ENCODE results near the gene CEMIP.

The CEMIP gene

DNA sequence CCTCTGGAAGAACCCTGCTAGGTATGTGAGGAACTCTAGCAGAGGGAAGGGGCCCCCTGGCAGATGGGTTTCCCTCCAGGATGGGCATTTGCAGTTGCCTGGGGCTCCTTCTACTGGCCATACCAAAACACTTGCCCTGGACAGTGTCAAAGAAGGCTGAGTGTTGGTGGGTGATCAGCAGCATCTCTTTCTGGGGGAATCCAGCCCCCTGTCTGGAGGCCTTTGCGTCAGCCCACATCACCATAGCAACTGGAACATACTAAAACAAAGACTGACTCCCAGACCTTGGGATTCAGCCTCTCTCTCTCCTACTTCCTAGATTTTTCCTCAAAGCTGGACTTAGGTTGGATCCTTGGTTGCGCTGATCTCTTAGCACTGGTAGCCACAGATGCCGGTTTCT, 8.1 kb downstream of the CEMIP start:
- H3K27me3 ChIP-seq (ENCODE audit: low read length) = no peaks in the 10 kb centered on the region
- H3K9me2 ChIP-seq (replicated peaks; ENCODE audit: insufficient read depth, low read length) = no peaks in the 10 kb centered on the region
- TF ChIP-seq, protein P1, sequence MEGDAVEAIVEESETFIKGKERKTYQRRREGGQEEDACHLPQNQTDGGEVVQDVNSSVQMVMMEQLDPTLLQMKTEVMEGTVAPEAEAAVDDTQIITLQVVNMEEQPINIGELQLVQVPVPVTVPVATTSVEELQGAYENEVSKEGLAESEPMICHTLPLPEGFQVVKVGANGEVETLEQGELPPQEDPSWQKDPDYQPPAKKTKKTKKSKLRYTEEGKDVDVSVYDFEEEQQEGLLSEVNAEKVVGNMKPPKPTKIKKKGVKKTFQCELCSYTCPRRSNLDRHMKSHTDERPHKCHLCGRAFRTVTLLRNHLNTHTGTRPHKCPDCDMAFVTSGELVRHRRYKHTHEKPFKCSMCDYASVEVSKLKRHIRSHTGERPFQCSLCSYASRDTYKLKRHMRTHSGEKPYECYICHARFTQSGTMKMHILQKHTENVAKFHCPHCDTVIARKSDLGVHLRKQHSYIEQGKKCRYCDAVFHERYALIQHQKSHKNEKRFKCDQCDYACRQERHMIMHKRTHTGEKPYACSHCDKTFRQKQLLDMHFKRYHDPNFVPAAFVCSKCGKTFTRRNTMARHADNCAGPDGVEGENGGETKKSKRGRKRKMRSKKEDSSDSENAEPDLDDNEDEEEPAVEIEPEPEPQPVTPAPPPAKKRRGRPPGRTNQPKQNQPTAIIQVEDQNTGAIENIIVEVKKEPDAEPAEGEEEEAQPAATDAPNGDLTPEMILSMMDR (IDR thresholded peaks at IDR 0.05; ENCODE audit: insufficient read depth, low read length, poor library complexity, severe bottlenecking) = no peak
- TF ChIP-seq EZH2phosphoT487 (conservative IDR thresholded peaks at IDR 0.05; ENCODE audit: low read length) = no peak
- no peak overlapping the region for H3K9ac ChIP-seq (ENCODE audit: low read length)
- H3K36me3 ChIP-seq (ENCODE audit: low read length) = no peaks in the 10 kb centered on the region
- no peaks in the 10 kb centered on the region for H3F3A ChIP-seq (ENCODE audit: insufficient read depth)
- H3K4me3 ChIP-seq (ENCODE audit: insufficient read depth, low read length, poor library complexity, severe bottlenecking) = no peak overlapping the region
- H2AFZ ChIP-seq (ENCODE audit: low read depth, low read length, severe bottlenecking) = no peak overlapping the region
- no peak overlapping the region for H3K4me2 ChIP-seq (ENCODE audit: low read depth, low read length, poor library complexity, severe bottlenecking)
- H3K27ac ChIP-seq (ENCODE audit: low read depth, low read length) = no peak overlapping the region
- no peaks in the 10 kb centered on the region for H4K20me1 ChIP-seq (ENCODE audit: low read depth, low read length)
- H3K79me2 ChIP-seq (ENCODE audit: insufficient read depth, low read length) = no peaks in the 10 kb centered on the region
- H3K9me3 ChIP-seq (ENCODE audit: insufficient read depth, low read length) = no peaks in the 10 kb centered on the region

- TF ChIP-seq EZH2phosphoT487 (conservative IDR thresholded peaks at IDR 0.05; ENCODE audit: low read length) = no peak
- TF ChIP-seq, protein P1 (IDR thresholded peaks at IDR 0.05; ENCODE audit: insufficient read depth, low read length, poor library complexity, severe bottlenecking) = no peak
- no peak overlapping the region for H3K4me2 ChIP-seq (ENCODE audit: low read depth, low read length, poor library complexity, severe bottlenecking)
- no peaks in the 10 kb centered on the region for H3K9me2 ChIP-seq (replicated peaks; ENCODE audit: insufficient read depth, low read length)
- no peaks in the 10 kb centered on the region for H3K27me3 ChIP-seq (ENCODE audit: low read length)
- no peaks in the 10 kb centered on the region for H4K20me1 ChIP-seq (ENCODE audit: low read depth, low read length)
- H3K36me3 ChIP-seq (ENCODE audit: low read length) = no peaks in the 10 kb centered on the region
- no peaks in the 10 kb centered on the region for H3F3A ChIP-seq (ENCODE audit: insufficient read depth)
- no peak overlapping the region for H3K4me3 ChIP-seq (ENCODE audit: insufficient read depth, low read length, poor library complexity, severe bottlenecking)
- H3K27ac ChIP-seq (ENCODE audit: low read depth, low read length) = no peak overlapping the region
- H3K9ac ChIP-seq (ENCODE audit: low read length) = no peak overlapping the region
- H3K9me3 ChIP-seq (ENCODE audit: insufficient read depth, low read length) = no peaks in the 10 kb centered on the region
- no peak overlapping the region for H2AFZ ChIP-seq (ENCODE audit: low read depth, low read length, severe bottlenecking)
- H3K79me2 ChIP-seq (ENCODE audit: insufficient read depth, low read length) = no peaks in the 10 kb centered on the region
Measured at GRCh38 chr15:80788536-80788935, 9.4 kb downstream of the CEMIP start.

GRCh38 chr15:80789296-80789695, 10.1 kb downstream of the CEMIP start:
- no peaks in the 10 kb centered on the region for H3F3A ChIP-seq (ENCODE audit: insufficient read depth)
- H3K9me2 ChIP-seq (replicated peaks; ENCODE audit: insufficient read depth, low read length) = no peaks in the 10 kb centered on the region
- no peaks in the 10 kb centered on the region for H3K27me3 ChIP-seq (ENCODE audit: low read length)
- no peak overlapping the region for H3K4me2 ChIP-seq (ENCODE audit: low read depth, low read length, poor library complexity, severe bottlenecking)
- no peak overlapping the region for H3K4me3 ChIP-seq (ENCODE audit: insufficient read depth, low read length, poor library complexity, severe bottlenecking)
- H3K9me3 ChIP-seq (ENCODE audit: insufficient read depth, low read length) = no peaks in the 10 kb centered on the region
- no peak overlapping the region for H2AFZ ChIP-seq (ENCODE audit: low read depth, low read length, severe bottlenecking)
- H3K9ac ChIP-seq (ENCODE audit: low read length) = no peak overlapping the region
- H4K20me1 ChIP-seq (ENCODE audit: low read depth, low read length) = no peaks in the 10 kb centered on the region
- H3K27ac ChIP-seq (ENCODE audit: low read depth, low read length) = no peak overlapping the region
- H3K79me2 ChIP-seq (ENCODE audit: insufficient read depth, low read length) = no peaks in the 10 kb centered on the region
- H3K36me3 ChIP-seq (ENCODE audit: low read length) = no peaks in the 10 kb centered on the region
- no peak for TF ChIP-seq EZH2phosphoT487 (conservative IDR thresholded peaks at IDR 0.05; ENCODE audit: low read length)
- TF ChIP-seq, protein P1 (IDR thresholded peaks at IDR 0.05; ENCODE audit: insufficient read depth, low read length, poor library complexity, severe bottlenecking) = no peak

Data from SU-DHL-6 (cell line).